Dendritic cell treated with granulocyte-macrophage colony-stimulating factor and Interleukin-4, amounts not matched to agents 40 ng/mL and 50 ng/mL, for 4 days (primary cell): ENCODE data around the gene MARCOL.

Source experiments
- H3K27ac Mint-ChIP-seq: one replicate; pipeline ENCODE4 v1.8.0; 2022; ENCODE audit warnings: mild to moderate bottlenecking, mixed read lengths
- H3K27me3 Mint-ChIP-seq: one replicate; pipeline ENCODE4 v1.8.0; 2022; ENCODE audit warnings: mild to moderate bottlenecking, mixed read lengths
- H3K36me3 Mint-ChIP-seq: one replicate; pipeline ENCODE4 v1.8.0; 2022; ENCODE audit warnings: low read depth, mixed read lengths
- H3K4me1 Mint-ChIP-seq: one replicate; pipeline ENCODE4 v1.8.0; 2022; ENCODE audit warnings: low read depth, mixed read lengths
- H3K4me3 Mint-ChIP-seq: one replicate; pipeline ENCODE4 v1.8.0; 2022; ENCODE audit warnings: mild to moderate bottlenecking, moderate library complexity, mixed read lengths
- H3K9me3 Mint-ChIP-seq: one replicate; pipeline ENCODE4 v1.8.0; 2022; ENCODE audit warnings: mixed read lengths
- intact Hi-C: fragments of 100-400 bp; cut with micrococcal nuclease; formaldehyde crosslinking; loops from one replicate; pipeline ENCODE4 v1.15.0; 2022

MARCOL gene, protein sequence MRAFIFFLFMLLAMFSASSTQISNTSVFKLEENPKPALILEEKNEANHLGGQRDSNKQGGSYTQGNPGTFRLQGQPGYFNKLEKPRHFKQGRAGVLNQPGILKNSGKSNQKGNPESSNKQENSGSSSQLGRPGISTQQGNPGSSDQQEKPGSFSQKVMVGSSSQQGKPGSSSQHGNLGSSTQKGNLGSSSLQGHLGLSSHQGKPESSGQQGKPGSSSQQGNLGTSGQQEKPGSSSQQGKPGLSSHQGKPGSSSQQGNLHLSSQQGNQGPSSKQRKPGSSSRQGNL

DNA sequence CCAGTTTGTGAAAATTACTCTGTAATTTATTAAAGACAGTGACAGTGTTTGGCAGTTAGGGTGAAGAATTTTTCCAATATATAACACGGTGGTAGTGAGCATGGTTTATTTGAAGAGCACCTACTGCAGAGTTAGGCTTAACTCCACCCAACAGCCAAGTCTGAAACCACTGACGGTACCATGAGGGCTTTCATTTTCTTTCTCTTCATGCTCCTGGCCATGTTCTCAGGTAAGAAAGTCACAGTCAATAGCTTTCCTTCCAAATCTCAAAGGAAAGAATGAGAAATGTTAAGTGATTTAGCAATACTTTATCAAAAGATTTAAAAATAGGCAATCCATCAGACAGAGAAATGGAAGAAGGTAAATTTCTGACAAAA is at the start of gene MARCOL:
Gene MARCOL, plus strand, starts transcription at position 108 of the 377 bp plus-strand sequence. Its CDS starts 73 bp downstream, at position 181.
- Mint-ChIP-seq H3K4me1 (no peaks in the 10 kb centered on the region), H3K27ac (no peak within 1 kb of the TSS), H3K36me3 (no peaks in the 10 kb centered on the region), H3K27me3 (peaks cover 3% of the 10 kb centered on the region), H3K4me3 (no peak within 1 kb of the TSS), H3K9me3 (no peaks in the 10 kb centered on the region)
- intact Hi-C loops: no loop called here

DNA sequence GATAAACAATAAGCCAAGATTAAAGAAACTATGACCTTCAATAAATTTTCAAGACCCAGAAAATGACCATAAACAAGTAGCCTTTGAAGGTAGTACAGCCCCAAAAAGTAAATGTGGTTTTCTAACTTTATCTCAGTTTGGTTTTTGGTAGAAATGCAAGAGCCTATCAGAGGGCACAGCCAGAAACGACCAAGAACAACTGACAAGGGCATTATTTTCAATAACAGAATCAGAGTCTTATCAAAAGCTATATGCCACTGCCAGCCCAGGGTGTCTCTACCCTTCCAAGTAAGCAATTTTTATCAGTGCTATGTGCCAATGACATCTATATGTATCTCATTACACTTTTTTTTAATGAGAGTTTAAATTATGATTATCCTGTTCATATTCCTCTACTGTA is 47.3 kb upstream of the MARCOL start:
- Mint-ChIP-seq H3K9me3 (no peaks in the 10 kb centered on the region), H3K4me1 (peaks cover 13% of the 10 kb centered on the region), H3K36me3 (no peaks in the 10 kb centered on the region), H3K27ac (no peak overlapping the region), H3K27me3 (no peaks in the 10 kb centered on the region), H3K4me3 (no peak overlapping the region)
- intact Hi-C loops: no loop called here

DNA sequence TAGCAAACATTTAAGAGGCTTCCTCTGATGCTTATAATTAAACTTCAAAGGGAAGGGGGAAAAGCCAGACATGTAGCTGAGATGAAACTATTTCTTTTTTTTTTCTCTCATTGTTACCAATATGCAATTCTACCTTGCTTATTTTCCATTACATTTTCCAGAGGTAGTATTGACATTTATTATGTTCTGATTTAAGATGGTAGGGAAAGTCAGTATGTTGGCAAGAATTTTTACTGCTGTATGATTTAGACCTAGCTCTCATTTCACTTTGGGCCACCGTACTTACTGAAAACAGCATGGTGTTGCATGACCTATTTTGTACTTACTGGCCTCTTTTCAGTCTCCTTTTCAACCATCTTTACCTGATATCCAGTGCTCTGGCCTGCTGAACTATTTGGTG is 45.1 kb upstream of the MARCOL start:
- Mint-ChIP-seq H3K9me3 (no peaks in the 10 kb centered on the region), H3K27ac (no peak overlapping the region), H3K4me3 (no peak overlapping the region), H3K36me3 (no peaks in the 10 kb centered on the region), H3K4me1 (peaks cover 7% of the 10 kb centered on the region), H3K27me3 (no peaks in the 10 kb centered on the region)
- intact Hi-C loops: no loop called here

DNA sequence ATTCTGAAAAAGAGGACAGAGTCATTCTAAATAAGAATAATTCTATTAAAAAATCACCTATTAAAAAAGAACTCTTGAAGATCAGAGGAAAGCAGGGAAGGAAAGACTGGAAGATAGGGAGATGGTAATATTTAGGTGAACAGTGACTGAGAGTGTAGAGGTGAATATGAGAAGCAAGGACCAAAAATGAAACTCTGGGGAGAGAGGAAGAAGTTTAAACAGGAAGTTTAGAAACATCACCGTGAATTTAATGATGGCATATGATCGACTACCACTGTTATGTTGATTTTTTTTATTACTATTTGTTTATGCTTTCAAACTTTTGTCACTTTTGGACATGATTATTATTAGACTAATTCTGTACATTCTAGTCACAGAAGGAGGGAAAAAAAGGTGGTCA is 37.2 kb upstream of the MARCOL start:
- Mint-ChIP-seq H3K27ac (no peak overlapping the region), H3K9me3 (no peaks in the 10 kb centered on the region), H3K4me3 (no peak overlapping the region), H3K4me1 (peaks cover 18% of the 10 kb centered on the region), H3K27me3 (no peaks in the 10 kb centered on the region), H3K36me3 (no peaks in the 10 kb centered on the region)
- intact Hi-C loops: no loop called here

DNA sequence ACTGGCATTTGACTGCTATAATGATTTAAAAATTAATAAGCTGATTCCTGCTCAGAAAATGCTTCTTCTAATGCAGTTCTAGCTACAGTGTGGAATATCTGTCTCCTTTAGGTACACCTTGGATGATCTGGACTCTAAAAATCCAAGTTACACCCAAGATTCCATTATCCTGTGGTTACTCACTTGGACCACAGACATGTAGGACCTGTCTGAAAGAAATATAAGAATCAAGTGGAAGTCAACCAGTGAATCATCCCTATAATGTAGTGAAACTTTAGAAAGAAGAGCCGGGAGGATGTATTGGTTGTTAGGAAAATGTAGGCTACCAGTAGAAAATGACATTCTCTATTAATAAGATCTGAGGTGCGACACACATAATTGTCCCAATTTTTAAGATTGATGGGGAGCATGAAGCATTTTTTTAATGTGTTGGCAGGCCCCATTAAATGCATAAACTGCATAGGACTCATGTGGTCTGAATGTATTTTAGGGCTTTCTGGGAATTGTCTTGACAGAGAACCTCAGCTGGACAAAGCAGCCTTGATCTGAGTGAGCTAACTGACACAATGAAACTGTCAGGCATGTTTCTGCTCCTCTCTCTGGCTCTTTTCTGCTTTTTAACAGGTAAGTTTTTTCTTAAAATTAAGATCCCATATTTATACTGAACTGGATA is 35.7 kb upstream of the MARCOL start, which contains the start of gene SPINK6:
Gene SPINK6, plus strand, starts transcription at position 512 of the 673 bp plus-strand sequence. Its CDS starts 55 bp downstream, at position 567.
- Mint-ChIP-seq H3K4me3 (no peak within 1 kb of the TSS), H3K27ac (no peak within 1 kb of the TSS), H3K4me1 (peaks cover 18% of the 10 kb centered on the region), H3K9me3 (no peaks in the 10 kb centered on the region), H3K36me3 (no peaks in the 10 kb centered on the region), H3K27me3 (no peaks in the 10 kb centered on the region)
- intact Hi-C loops: no loop called here

DNA sequence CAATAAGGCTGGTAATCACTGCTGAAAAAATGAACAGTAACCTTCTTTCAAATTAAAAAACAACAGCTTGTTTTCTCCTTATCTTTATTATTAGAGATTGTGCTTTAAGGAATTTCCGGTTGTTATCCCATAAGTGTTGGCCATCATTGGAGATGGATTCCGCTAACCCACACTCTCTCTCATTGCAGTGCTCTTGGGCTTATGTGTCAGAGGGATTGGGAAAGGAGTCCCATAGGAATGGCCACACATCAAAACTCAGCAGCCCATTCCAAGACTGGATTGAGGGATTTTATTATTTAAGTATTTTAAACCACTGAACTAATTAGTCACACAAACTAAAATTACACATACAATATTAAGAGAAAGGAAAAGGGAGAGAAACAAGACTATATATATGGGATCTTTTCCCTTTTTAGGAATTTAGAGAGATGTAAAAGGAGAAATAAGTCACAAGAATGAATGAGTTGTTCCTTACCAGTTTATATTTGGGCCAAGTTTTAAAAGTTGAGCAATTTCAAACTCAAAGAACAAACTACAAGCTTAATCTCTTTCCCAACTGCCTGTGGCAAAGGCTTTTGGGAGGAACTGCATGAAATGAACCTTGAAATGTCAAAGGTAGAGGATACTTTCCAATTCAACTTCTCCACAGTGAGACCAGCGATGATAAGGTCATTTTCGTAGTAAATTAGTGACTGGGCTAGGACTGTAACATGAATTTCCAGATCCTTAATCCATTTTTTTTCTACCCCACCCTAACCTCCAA is 33.1 kb upstream of the MARCOL start:
- Mint-ChIP-seq H3K27me3 (no peaks in the 10 kb centered on the region), H3K36me3 (no peaks in the 10 kb centered on the region), H3K27ac (no peak overlapping the region), H3K4me3 (no peak overlapping the region), H3K4me1 (peaks cover 25% of the 10 kb centered on the region), H3K9me3 (no peaks in the 10 kb centered on the region)
- intact Hi-C loops: no loop called here

DNA sequence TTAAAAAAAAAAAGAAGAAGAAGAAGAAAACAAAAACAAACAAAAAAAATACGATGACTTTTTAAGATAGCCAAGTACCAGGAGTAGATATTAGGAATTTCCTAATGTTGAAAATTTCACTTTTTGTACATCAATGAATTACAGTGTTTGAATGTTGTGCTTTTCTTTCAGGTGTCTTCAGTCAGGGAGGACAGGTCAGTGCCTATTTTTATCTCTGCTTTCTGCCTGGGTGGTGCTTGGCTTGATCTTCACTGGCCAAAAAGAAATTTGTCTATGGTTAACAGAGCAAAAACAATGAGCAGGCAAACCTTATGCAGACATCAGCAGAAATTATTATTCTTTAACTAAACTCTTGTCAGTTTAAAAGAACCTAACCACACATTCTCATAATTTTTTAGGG is 32.5 kb upstream of the MARCOL start:
- Mint-ChIP-seq H3K27me3 (no peaks in the 10 kb centered on the region), H3K4me3 (no peak overlapping the region), H3K27ac (no peak overlapping the region), H3K4me1 (peaks cover 25% of the 10 kb centered on the region), H3K9me3 (no peaks in the 10 kb centered on the region), H3K36me3 (no peaks in the 10 kb centered on the region)
- intact Hi-C loops: no loop called here

DNA sequence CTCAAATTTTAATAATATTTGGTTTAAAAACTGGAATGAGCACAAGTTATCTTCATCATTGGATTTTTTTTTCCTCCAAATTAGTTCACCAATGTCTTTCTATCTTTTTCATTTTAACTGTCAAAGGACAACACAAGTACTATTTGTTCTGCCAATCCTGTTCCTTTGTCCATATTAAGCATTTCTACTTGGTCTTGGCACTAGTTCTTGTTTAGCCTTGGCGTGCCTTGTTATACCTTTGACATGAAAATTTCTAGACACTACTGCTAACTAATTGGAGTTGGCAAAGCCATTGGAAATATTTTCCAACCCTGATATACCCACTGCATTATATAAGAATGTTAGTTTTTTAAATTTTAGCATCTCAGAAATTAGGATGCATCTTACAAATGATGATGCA is 31.7 kb upstream of the MARCOL start:
- Mint-ChIP-seq H3K4me3 (no peak overlapping the region), H3K4me1 (peaks cover 17% of the 10 kb centered on the region), H3K27ac (no peak overlapping the region), H3K9me3 (no peaks in the 10 kb centered on the region), H3K36me3 (no peaks in the 10 kb centered on the region), H3K27me3 (no peaks in the 10 kb centered on the region)
- intact Hi-C loops: no loop called here

DNA sequence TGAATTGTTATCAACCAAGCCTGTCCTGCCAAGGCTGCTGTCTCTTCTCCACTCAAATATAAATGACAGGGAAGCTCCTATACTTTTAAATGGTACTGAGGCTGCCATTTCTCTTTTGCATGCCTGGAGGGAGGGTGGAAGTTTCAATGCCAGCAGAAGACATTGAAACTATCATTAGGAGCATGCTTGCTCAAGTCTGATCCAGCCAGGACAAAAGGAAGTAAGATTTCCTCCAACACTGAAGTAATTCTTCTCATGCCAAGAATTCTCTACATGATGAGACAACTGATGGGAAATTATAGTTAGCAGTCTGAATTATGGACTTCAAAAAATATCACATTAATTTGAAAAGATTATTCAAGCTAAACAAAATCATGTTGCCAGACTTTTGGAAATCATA is 30.1 kb upstream of the MARCOL start:
- peaks cover 17% of the 10 kb centered on the region for H3K4me1 Mint-ChIP-seq
- H3K27me3 Mint-ChIP-seq: no peaks in the 10 kb centered on the region
- H3K36me3 Mint-ChIP-seq: no peaks in the 10 kb centered on the region
- no peak overlapping the region for H3K27ac Mint-ChIP-seq
- no peak overlapping the region for H3K4me3 Mint-ChIP-seq
- no peaks in the 10 kb centered on the region for H3K9me3 Mint-ChIP-seq
- intact Hi-C loops: no loop called here

DNA sequence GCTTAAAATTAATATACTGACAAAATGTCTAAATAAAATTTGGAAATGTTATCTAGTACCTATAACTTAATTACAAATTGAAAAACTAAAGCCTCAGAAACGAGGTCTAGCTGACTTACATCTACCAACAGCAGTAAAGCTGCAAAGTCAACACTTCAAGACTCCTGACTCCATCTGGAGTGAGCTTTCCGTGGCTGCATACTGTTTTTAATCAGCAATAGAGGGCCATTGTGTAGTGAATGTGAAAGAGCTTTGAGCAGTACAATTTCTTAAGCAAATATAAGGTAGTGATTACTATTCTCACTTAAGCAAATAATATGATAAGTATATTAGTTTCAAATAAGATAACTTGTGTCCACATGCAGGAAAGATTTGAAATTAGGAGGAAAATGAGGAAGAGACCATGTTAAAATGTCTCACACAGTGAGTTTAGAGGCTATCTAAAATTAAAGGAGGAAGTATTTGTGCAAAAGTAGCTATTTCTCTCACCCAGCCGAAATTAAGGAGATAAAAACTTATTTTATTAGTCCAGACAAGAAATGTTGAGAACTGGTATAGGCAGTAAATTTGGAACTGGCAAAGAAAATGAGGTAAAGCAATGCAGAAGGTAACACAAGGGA is 29.1 kb upstream of the MARCOL start:
- Mint-ChIP-seq H3K4me3 (no peak overlapping the region), H3K36me3 (no peaks in the 10 kb centered on the region), H3K27me3 (no peaks in the 10 kb centered on the region), H3K27ac (peak overlapping the region; percentile 56), H3K9me3 (no peaks in the 10 kb centered on the region), H3K4me1 (peaks cover 17% of the 10 kb centered on the region)
- intact Hi-C loops: no loop called here

DNA sequence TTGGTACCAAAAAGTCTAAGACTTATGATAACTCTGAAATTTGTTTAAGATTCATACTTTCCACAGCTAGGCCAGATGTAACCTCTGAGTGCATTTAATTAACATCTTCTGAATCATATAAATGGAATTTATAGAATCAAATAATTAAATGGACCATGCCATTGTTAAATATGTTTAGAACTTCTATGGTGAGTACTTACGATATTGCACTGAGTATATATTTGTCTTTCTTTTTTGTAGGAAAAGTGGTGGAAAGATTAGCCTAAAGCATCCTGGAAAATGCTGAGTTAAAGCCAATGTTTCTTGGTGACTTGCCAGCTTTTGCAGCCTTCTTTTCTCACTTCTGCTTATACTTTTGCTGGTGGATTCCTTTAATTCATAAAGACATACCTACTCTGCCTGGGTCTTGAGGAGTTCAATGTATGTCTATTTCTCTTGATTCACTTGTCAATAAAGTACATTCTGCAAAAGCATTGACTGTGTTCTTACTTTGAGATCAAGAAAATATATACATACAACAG is 23.6 kb upstream of the MARCOL start:
- no peaks in the 10 kb centered on the region for H3K36me3 Mint-ChIP-seq
- peaks cover 7% of the 10 kb centered on the region for H3K4me1 Mint-ChIP-seq
- H3K9me3 Mint-ChIP-seq: no peaks in the 10 kb centered on the region
- H3K4me3 Mint-ChIP-seq: no peak overlapping the region
- no peaks in the 10 kb centered on the region for H3K27me3 Mint-ChIP-seq
- intact Hi-C loops: no loop called here
- peak overlapping the region; percentile 39 for H3K27ac Mint-ChIP-seq

DNA sequence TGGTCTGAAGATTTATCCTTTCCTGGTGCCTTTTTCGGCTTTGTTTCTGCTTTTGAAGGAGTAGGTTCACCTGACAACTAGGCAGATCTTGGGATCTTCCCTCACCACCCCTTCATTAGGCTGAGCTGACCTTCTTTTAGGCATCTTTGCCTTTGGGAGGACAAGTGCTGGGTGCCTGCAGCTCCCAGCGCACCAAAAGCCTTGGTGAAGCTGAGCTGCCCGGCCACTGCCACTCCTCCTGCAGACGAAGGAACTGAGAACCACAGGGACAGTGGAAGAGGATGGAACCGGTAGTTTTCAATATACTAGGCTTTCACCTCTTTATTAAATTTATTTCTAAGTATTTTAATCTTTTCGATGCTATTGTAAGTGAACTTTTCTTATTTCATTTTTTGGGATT is 16.8 kb upstream of the MARCOL start:
- Mint-ChIP-seq H3K36me3 (no peaks in the 10 kb centered on the region), H3K4me3 (no peak overlapping the region), H3K4me1 (peaks cover 6% of the 10 kb centered on the region), H3K27me3 (peaks cover 8% of the 10 kb centered on the region), H3K27ac (no peak overlapping the region), H3K9me3 (no peaks in the 10 kb centered on the region)
- intact Hi-C loops: no loop called here

DNA sequence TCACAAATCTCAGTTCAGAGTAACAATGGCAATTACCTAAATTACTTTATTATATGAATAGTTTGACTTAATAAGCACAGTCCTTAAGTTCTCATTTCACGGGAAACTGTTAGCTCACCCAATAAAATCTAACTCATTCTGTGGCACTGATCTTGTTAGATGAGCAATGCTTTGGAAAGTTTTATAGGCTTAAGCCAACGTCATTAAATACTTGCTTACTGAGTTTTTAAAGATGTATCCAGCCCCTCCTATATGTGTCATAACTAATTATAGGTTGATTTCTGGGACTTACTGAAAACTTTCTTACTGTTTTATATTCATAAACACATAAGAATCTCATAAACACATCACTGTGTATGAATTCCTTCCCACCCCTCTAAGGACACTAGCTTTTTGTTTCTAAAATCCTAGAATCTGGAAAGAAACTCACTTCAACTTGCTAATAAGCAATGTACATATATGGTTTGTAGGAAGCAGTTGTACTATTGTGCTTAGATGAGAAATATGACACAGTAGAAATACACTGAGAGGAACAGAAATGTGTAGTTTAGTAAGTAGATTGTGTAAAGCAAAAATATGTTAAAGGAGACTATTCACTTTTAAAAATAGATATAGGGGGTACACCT is 14.1 kb upstream of the MARCOL start:
- intact Hi-C loops: no loop called here
- Mint-ChIP-seq H3K9me3 (no peaks in the 10 kb centered on the region), H3K27me3 (peaks cover 8% of the 10 kb centered on the region), H3K36me3 (no peaks in the 10 kb centered on the region), H3K4me3 (no peak overlapping the region), H3K27ac (no peak overlapping the region), H3K4me1 (no peaks in the 10 kb centered on the region)
